Measurements from ENCODE around the gene UBXN10. TPM values are rescaled to one million over a fixed set of nuclear protein-coding genes. Genes with fewer than 3 reads are reported as not detected.
A peak's percentile ranks its signal among the peaks of the same experiment; 100 is the strongest.

UBXN10 gene
- total and polyA plus RNA-seq, 4 donors = 0.50 to 2.3 (median 1.1) TPM

DNA sequence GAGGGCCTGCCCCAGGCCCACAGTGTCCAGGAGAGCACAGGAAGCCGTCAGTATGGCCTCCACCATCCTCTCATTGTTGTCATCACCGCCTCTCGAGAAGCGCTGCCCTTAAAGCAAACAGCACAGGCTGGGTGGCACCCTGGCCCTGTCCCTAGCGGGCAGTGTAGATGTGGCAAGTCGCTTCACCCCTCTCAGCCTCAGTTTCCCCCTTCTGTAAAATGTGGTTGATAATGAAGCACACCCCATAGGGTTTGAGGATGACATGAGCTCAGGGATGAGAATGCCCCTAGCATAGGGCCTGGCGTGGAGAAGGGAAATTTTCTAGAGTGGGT lies 33.3 kb upstream of the UBXN10 start:
- no peak for DNase-seq (ENCODE audit: low spot score)
- Histone ChIP-seq H3K4me3 (ENCODE audit: low read depth in 1 of 3, low read length in 3 of 3) (no peak overlapping the region), H3K27ac (ENCODE audit: low read depth in 1 of 2, low read length in 2 of 2) (peak overlapping the region; percentile 65 to 86), H3K36me3 (ENCODE audit: control insufficient read depth in 4 of 4, insufficient read depth in 3 of 4, low read depth in 1 of 4, low read length in 3 of 4) (no peaks in the 10 kb centered on the region), H3K27me3 (ENCODE audit: control insufficient read depth in 4 of 4, insufficient read depth in 4 of 4, low read length in 3 of 4) (no peaks in the 10 kb centered on the region), H3K9ac (ENCODE audit: low read depth in 1 of 2, low read length in 2 of 2) (peak overlapping the region in 1 of 2 donors; percentile 21), H3K4me1 (ENCODE audit: control insufficient read depth in 4 of 4, insufficient read depth in 4 of 4, low read length in 3 of 4) (peaks cover 9 to 33% (median 20%) of the 10 kb centered on the region in 4 donors), H3K9me3 (ENCODE audit: control insufficient read depth in 4 of 4, low read length in 3 of 4) (no peaks in the 10 kb centered on the region)
- 33% methylated on average over 7 of the region's 7 CpGs for WGBS
- TF ChIP-seq, protein P1, sequence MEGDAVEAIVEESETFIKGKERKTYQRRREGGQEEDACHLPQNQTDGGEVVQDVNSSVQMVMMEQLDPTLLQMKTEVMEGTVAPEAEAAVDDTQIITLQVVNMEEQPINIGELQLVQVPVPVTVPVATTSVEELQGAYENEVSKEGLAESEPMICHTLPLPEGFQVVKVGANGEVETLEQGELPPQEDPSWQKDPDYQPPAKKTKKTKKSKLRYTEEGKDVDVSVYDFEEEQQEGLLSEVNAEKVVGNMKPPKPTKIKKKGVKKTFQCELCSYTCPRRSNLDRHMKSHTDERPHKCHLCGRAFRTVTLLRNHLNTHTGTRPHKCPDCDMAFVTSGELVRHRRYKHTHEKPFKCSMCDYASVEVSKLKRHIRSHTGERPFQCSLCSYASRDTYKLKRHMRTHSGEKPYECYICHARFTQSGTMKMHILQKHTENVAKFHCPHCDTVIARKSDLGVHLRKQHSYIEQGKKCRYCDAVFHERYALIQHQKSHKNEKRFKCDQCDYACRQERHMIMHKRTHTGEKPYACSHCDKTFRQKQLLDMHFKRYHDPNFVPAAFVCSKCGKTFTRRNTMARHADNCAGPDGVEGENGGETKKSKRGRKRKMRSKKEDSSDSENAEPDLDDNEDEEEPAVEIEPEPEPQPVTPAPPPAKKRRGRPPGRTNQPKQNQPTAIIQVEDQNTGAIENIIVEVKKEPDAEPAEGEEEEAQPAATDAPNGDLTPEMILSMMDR (IDR thresholded peaks at IDR 0.05; ENCODE audit: low read depth, low read length, missing input control) = no peak
- peak in 1 of 2 donors; percentile 2 for TF ChIP-seq RAD21 (IDR thresholded peaks at IDR 0.05)

DNA sequence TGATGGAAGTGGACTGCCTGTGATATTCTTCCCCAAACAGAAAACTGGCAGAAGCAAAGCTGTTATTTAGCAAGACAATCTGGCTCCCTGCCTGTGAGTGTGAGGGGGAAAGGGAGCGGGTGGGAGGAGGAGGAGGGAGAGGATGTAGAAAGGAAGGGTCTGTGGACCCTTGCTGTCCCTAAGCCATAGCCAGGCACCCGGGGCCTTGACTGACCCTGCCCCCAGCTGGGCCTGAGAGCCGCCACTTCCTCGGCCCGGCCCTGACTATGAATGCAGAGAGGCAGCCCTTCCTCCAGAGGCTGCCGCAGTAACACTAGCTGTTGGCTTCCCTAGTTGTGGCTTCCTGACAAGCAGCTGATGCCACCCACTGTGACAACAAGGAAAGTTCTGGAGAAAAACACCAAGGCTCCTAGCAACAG lies 32.9 kb upstream of the UBXN10 start:
- WGBS = 20% methylated on average over 6 of the region's 6 CpGs
- no peak for DNase-seq (ENCODE audit: low spot score)

DNA sequence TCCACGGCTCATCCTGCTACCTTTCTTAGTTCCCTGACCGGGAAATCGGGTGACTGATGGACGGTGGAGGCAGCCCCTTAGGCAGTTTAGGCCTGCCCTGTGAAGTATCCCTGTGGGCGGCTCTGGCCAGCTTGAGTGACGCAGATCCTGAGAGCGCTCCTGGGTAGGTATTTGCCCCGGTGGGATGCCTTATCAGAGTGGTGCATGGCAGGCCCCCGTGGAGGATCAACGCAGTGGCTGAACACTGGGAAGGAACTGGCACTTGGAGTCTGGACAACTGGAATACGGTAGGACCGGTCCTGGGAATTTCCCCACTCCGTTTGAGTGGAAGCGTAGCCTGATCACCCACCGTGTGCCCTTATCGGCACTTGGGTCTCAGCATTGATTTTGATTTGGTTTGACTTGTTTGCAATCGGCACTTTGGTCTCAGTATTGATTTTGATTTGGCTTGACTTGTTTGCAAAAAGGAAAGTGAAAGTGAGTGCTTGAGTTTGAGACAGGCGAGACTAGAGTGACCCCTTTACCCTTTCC lies 31.5 kb upstream of the UBXN10 start:
- 35% methylated on average over 18 of the region's 18 CpGs for WGBS
- Histone ChIP-seq H3K4me3 (ENCODE audit: low read depth in 1 of 3, low read length in 3 of 3) (peak overlapping the region in 2 of 3 donors; percentile 24 to 30), H3K36me3 (ENCODE audit: control insufficient read depth in 4 of 4, insufficient read depth in 3 of 4, low read depth in 1 of 4, low read length in 3 of 4) (no peaks in the 10 kb centered on the region), H3K9me3 (ENCODE audit: control insufficient read depth in 4 of 4, low read length in 3 of 4) (no peaks in the 10 kb centered on the region), H3K4me1 (ENCODE audit: control insufficient read depth in 4 of 4, insufficient read depth in 4 of 4, low read length in 3 of 4) (peaks cover 9 to 33% (median 20%) of the 10 kb centered on the region in 4 donors), H3K27ac (ENCODE audit: low read depth in 1 of 2, low read length in 2 of 2) (peak overlapping the region; percentile 69 to 86), H3K9ac (ENCODE audit: low read depth in 1 of 2, low read length in 2 of 2) (peak overlapping the region in 1 of 2 donors; percentile 42), H3K27me3 (ENCODE audit: control insufficient read depth in 4 of 4, insufficient read depth in 4 of 4, low read length in 3 of 4) (no peaks in the 10 kb centered on the region)
- DNase-seq (ENCODE audit: low spot score) = no peak
- TF ChIP-seq FOXA1 (IDR thresholded peaks at IDR 0.05) (no peak), FOXA2 (IDR thresholded peaks at IDR 0.05) (no peak), HNF4A (conservative IDR thresholded peaks at IDR 0.05) (peak; percentile 65 to 70), RAD21 (IDR thresholded peaks at IDR 0.05) (peak in 1 of 2 donors; percentile 42), JUND (IDR thresholded peaks at IDR 0.05) (no peak), NR2F2 (IDR thresholded peaks at IDR 0.05) (peak; percentile 58), GABPA (IDR thresholded peaks at IDR 0.05 in 1 of 2, conservative IDR thresholded peaks at IDR 0.05 in 1 of 2) (no peak), YY1 (IDR thresholded peaks at IDR 0.05) (peak; percentile 30), SP1 (IDR thresholded peaks at IDR 0.05) (peak; percentile 73), RXRA (IDR thresholded peaks at IDR 0.05) (peak; percentile 53 to 61), TAF1 (conservative IDR thresholded peaks at IDR 0.05) (no peak)
- TF ChIP-seq, protein P2, sequence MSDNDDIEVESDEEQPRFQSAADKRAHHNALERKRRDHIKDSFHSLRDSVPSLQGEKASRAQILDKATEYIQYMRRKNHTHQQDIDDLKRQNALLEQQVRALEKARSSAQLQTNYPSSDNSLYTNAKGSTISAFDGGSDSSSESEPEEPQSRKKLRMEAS (IDR thresholded peaks at IDR 0.05) = no peak
- TF ChIP-seq, protein P3, sequence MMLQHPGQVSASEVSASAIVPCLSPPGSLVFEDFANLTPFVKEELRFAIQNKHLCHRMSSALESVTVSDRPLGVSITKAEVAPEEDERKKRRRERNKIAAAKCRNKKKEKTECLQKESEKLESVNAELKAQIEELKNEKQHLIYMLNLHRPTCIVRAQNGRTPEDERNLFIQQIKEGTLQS (IDR thresholded peaks at IDR 0.05) = peak; percentile 9
- TF ChIP-seq, protein P4, sequence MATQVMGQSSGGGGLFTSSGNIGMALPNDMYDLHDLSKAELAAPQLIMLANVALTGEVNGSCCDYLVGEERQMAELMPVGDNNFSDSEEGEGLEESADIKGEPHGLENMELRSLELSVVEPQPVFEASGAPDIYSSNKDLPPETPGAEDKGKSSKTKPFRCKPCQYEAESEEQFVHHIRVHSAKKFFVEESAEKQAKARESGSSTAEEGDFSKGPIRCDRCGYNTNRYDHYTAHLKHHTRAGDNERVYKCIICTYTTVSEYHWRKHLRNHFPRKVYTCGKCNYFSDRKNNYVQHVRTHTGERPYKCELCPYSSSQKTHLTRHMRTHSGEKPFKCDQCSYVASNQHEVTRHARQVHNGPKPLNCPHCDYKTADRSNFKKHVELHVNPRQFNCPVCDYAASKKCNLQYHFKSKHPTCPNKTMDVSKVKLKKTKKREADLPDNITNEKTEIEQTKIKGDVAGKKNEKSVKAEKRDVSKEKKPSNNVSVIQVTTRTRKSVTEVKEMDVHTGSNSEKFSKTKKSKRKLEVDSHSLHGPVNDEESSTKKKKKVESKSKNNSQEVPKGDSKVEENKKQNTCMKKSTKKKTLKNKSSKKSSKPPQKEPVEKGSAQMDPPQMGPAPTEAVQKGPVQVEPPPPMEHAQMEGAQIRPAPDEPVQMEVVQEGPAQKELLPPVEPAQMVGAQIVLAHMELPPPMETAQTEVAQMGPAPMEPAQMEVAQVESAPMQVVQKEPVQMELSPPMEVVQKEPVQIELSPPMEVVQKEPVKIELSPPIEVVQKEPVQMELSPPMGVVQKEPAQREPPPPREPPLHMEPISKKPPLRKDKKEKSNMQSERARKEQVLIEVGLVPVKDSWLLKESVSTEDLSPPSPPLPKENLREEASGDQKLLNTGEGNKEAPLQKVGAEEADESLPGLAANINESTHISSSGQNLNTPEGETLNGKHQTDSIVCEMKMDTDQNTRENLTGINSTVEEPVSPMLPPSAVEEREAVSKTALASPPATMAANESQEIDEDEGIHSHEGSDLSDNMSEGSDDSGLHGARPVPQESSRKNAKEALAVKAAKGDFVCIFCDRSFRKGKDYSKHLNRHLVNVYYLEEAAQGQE (IDR thresholded peaks at IDR 0.05) = no peak

More for the DNA sequence above, 32.9 kb upstream of the UBXN10 start:
- peak in 1 of 2 donors; percentile 25 for TF ChIP-seq RXRA (IDR thresholded peaks at IDR 0.05)
- TF ChIP-seq GABPA (IDR thresholded peaks at IDR 0.05 in 1 of 2, conservative IDR thresholded peaks at IDR 0.05 in 1 of 2) = no peak
- Histone ChIP-seq H3K27ac (ENCODE audit: low read depth in 1 of 2, low read length in 2 of 2) (peak overlapping the region; percentile 65 to 86), H3K36me3 (ENCODE audit: control insufficient read depth in 4 of 4, insufficient read depth in 3 of 4, low read depth in 1 of 4, low read length in 3 of 4) (no peaks in the 10 kb centered on the region), H3K4me3 (ENCODE audit: low read depth in 1 of 3, low read length in 3 of 3) (no peak overlapping the region), H3K9ac (ENCODE audit: low read depth in 1 of 2, low read length in 2 of 2) (peak overlapping the region in 1 of 2 donors; percentile 21), H3K27me3 (ENCODE audit: control insufficient read depth in 4 of 4, insufficient read depth in 4 of 4, low read length in 3 of 4) (no peaks in the 10 kb centered on the region), H3K4me1 (ENCODE audit: control insufficient read depth in 4 of 4, insufficient read depth in 4 of 4, low read length in 3 of 4) (peaks cover 9 to 33% (median 20%) of the 10 kb centered on the region in 4 donors), H3K9me3 (ENCODE audit: control insufficient read depth in 4 of 4, low read length in 3 of 4) (no peaks in the 10 kb centered on the region)

Data from liver (tissue), 9 donors.